Activated T-cell treated with anti-CD3 and anti-CD28 coated beads, Interleukin-2, amount 50 U/mL, for 24 hours (primary cell): ENCODE results near the gene KRTAP10-1.
"Not testable (repeated sequence)": the region's sequence is repeated elsewhere in the genome, so short reads cannot be mapped to it uniquely, and the experiment has no call there.

Experiments
- DNase-seq: peaks from one replicate; pipeline ENCODE4 v3.0.0-alpha.2; 2020
- H3K27ac Mint-ChIP-seq: 2 replicates; pipeline ENCODE4 v1.8.0; 2020; ENCODE audit warnings: mild to moderate bottlenecking, mixed read lengths
- H3K27me3 Mint-ChIP-seq: 2 replicates; pipeline ENCODE4 v1.8.0; 2020; ENCODE audit warnings: mixed read lengths
- H3K36me3 Mint-ChIP-seq: 2 replicates; pipeline ENCODE4 v1.8.0; 2020; ENCODE audit warnings: low read depth, mixed read lengths
- H3K4me1 Mint-ChIP-seq: 2 replicates; pipeline ENCODE4 v1.8.0; 2020; ENCODE audit warnings: low read depth, mixed read lengths
- H3K4me3 Mint-ChIP-seq: 2 replicates; pipeline ENCODE4 v1.8.0; 2020; ENCODE audit warnings: mild to moderate bottlenecking, moderate library complexity, mixed read lengths
- H3K9me3 Mint-ChIP-seq: 2 replicates; pipeline ENCODE4 v1.8.0; 2020; ENCODE audit warnings: mixed read lengths

Gene KRTAP10-1

DNA sequence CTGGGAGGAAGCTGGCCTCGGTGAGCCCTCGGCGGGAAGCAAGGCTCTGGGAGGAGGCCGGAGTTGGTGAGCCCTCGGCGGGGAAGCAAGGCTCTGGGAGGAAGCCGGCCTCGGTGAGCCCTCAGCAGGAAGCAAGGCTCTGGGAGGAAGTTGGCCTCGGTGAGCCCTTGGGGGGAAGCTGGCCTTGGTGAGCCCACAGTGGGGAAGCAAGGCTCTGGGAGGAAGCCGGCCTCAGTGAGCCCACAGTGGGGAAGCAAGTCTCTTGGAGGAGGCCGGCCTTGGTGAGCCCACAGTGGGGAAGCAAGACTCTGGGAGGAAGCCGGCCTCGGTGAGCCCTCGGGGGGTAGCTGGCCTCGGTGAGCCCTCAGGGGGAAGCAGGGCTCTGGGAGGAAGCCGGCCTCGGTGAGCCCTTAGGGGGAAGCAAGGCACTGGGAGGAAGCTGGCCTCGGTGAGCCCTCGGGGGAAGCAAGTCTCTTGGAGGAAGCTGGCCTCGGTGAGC lies 36.0 kb downstream of the KRTAP10-1 start:
- no peaks in the 10 kb centered on the region for H3K27me3 Mint-ChIP-seq
- no peaks in the 10 kb centered on the region for H3K4me1 Mint-ChIP-seq
- no peak overlapping the region for H3K27ac Mint-ChIP-seq
- peak; percentile 43 for DNase-seq
- no peaks in the 10 kb centered on the region for H3K9me3 Mint-ChIP-seq
- H3K36me3 Mint-ChIP-seq: no peaks in the 10 kb centered on the region
- H3K4me3 Mint-ChIP-seq: no peak overlapping the region

DNA sequence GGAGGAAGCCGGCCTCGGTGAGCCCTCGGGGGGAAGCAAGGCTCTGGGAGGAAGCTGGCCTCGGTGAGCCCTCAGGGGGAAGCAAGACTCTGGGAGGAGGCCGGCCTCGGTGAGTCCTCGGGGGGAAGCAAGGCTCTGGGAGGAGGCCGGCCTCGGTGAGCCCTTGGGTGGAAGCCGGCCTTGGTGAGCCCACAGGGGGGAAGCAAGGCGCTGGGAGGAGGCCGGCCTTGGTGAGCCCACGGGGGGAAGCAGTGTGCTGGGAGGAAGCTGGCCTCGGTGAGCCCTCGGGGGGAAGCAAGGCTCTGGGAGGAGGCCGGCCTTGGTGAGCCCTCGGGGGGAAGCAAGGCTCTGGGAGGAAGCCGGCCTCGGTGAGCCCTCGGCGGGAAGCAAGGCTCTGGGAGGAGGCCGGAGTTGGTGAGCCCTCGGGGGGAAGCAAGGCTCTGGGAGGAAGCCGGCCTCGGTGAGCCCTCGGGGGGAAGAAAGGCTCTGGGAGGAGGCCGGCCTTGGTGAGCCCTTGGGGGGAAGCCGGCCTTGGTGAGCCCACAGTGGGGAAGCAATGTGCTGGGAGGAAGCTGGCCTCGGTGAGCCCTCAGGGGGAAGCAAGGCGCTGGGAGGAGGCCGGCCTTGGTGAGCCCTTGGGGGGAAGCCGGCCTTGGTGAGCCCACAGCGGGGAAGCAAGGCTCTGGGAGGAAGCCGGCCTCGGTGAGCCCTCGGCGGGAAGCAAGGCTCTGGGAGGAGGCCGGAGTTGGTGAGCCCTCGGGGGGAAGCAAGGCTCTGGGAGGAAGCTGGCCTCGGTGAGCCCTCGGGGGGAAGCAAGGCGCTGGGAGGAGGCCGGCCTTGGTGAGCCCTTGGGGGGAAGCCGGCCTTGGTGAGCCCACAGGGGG lies 36.7 kb downstream of the KRTAP10-1 start:
- not testable (repeated sequence) for H3K27me3 Mint-ChIP-seq, H3K4me3 Mint-ChIP-seq, H3K27ac Mint-ChIP-seq, DNase-seq, H3K36me3 Mint-ChIP-seq, H3K9me3 Mint-ChIP-seq, H3K4me1 Mint-ChIP-seq

DNA sequence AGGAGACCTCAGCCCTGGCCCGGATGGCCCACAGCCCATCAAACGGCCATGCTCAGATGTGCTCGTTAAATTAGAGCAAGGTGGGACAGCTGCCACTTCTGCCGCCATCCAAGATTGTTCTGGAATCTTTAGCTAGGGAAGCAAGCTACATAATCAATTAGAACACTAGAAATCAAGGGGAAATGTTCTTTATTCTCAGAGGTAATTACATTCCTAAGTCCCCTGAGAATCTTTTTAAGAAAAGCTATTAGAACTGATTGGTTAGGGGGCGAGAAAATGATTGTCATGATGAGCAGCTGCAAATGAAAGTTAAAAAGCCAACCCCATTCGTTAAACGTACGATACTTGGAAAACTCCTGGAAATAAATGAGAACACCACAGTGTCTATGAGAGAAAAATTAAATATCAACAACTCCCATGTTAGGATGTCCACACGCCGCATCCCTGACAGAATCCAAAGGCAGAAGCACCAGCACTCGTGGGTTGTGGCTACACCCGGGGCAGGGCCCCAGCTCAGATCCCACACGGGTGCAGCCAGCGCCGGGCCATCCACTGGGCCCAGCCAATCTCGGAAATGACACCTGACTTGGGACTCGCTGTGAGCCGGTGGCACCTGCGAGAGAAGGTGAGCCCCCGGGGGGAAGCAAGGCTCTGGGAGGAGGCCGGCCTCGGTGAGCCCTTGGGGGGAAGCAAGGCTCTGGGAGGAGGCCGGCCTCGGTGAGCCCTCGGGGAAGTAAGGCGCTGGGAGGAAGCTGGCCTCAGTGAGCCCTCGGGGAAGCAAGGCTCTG lies 37.6 kb downstream of the KRTAP10-1 start:
- H3K27ac Mint-ChIP-seq: no peak overlapping the region
- no peak for DNase-seq
- no peaks in the 10 kb centered on the region for H3K9me3 Mint-ChIP-seq
- no peaks in the 10 kb centered on the region for H3K4me1 Mint-ChIP-seq
- no peaks in the 10 kb centered on the region for H3K36me3 Mint-ChIP-seq
- no peaks in the 10 kb centered on the region for H3K27me3 Mint-ChIP-seq
- H3K4me3 Mint-ChIP-seq: no peak overlapping the region

DNA sequence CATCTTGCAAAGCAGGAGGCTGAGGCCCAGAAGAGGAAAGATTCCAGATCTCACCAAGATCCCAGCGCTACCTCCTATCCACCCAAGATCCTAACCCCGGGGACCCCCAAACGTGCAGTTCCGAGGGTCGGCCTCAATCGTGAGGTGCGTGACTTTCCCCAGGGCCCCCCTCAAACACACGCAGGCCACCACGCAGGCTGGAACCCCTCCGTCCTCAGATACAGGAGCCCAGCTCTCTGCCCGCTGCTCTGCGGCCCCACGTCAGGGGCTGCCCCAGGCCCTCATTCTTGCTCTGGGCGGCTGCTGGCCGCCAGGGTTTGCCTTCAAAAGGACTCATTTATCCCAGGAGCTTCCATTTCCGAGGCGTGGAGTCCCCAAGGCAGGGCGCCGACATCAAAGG lies 39.9 kb downstream of the KRTAP10-1 start:
- Mint-ChIP-seq H3K4me3 (no peak overlapping the region), H3K27ac (no peak overlapping the region), H3K9me3 (no peaks in the 10 kb centered on the region), H3K27me3 (peaks cover 13% of the 10 kb centered on the region), H3K4me1 (no peaks in the 10 kb centered on the region), H3K36me3 (no peaks in the 10 kb centered on the region)
- no peak for DNase-seq

DNA sequence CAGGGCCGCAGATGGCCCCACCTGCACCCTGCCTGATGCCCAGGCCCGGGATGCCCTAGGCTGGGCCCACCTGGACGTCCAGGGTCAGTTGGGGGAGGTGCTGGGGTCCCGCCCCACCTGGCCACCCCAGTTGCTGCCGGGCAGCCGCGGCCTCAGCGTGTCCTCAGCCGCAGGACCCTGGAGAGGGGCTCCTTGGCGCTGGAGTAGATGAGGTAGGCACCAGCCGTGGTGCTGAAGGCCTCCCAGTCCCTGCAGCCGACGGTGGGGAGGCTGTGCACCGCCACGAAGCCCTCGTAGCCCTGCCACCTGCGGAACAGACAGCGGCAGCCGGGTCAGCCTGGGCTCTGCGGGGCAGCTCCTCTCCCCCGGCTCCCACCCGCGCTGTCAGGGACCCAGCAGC lies 40.4 kb downstream of the KRTAP10-1 start:
- no peak overlapping the region for H3K27ac Mint-ChIP-seq
- H3K4me1 Mint-ChIP-seq: no peaks in the 10 kb centered on the region
- no peak overlapping the region for H3K4me3 Mint-ChIP-seq
- no peaks in the 10 kb centered on the region for H3K9me3 Mint-ChIP-seq
- no peaks in the 10 kb centered on the region for H3K36me3 Mint-ChIP-seq
- peaks cover 13% of the 10 kb centered on the region for H3K27me3 Mint-ChIP-seq
- DNase-seq: no peak

DNA sequence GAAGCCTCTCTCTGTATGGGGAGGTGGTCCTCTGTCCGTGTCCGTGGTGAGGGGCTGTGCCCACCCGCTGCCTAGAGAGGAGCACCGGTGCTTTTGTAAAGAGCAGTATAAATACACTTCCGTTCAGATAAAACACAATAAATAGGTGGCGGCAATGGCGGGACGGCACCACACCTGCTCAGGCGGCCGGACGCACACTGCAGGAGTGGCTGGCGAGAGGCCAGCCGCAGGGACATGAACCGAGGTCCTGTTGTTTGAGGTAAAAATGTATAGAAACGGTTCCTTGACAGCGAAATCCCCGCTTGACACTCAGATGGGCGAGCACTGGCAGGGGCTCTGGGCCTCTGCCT lies 40.8 kb downstream of the KRTAP10-1 start:
- H3K9me3 Mint-ChIP-seq: no peaks in the 10 kb centered on the region
- H3K27ac Mint-ChIP-seq: no peak overlapping the region
- H3K36me3 Mint-ChIP-seq: no peaks in the 10 kb centered on the region
- DNase-seq: no peak
- no peak overlapping the region for H3K4me3 Mint-ChIP-seq
- peaks cover 13% of the 10 kb centered on the region for H3K27me3 Mint-ChIP-seq
- no peaks in the 10 kb centered on the region for H3K4me1 Mint-ChIP-seq

DNA sequence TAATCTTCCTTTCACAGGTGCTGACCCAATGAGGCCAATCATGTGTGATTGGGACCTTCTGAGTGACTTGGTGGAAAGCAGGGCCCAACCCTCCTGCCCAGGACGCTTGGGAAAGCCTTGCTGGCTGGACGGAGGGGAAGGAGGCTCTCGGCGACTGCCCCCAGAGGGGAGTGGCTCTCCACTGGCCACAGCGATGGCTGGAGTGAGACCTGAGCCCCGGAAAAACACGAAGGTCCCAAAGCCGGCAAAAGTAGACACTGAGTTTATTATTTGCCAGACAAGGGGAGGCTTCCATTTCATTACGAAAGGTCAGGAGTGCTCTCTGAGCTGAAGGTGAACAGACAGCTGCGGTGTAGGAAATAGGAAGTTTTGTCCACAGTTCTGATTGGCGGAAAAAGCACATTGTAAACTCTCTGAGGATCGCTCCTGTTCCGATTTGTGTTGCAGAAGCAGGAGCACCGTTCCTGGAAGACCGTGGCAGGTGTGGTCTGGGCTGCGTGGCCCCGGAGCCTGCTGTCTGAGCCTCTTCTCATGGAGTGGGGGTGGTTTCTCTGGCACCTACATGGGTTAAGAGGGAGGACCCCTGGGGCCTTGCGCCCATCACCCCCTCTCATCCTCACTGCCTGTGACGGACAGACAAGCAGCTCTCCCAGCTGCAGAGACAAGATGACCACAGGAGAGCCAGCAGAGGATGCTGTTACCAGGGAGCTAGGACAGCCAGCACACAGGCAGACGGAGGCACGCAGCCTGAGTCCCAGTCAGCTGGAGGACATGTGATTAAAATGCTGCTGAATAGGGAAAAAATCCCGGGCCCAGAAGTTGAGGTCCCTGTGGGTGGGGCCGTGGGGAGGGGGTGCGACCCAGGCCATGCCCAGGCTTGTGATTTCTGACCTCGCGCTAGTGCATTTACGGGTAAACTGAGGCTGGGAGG lies 41.5 kb downstream of the KRTAP10-1 start:
- no peak for DNase-seq
- Mint-ChIP-seq H3K27me3 (peaks cover 13% of the 10 kb centered on the region), H3K9me3 (no peaks in the 10 kb centered on the region), H3K27ac (no peak overlapping the region), H3K4me3 (no peak overlapping the region), H3K4me1 (no peaks in the 10 kb centered on the region), H3K36me3 (no peaks in the 10 kb centered on the region)

DNA sequence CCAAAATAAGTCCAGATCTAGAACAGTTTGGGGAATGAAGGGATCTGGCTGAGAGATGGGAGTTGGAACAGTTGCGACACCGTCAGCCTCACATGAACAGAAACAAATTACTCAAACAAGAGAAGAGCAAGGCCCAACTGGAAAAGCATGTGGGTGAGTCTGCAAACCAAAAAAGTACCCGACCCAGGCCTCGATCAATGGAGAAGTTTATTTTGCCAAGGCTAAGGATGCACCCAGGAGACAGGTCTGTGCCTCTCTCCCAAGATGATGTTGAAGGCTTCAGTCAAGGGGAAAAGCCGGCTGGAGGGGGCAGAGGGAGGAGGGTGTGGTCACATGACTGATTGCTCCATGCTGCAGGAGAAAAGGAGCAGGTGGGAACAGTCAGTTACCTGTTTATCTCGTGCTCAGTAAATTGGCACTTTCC lies 42.3 kb downstream of the KRTAP10-1 start:
- H3K9me3 Mint-ChIP-seq: peaks cover 7% of the 10 kb centered on the region
- DNase-seq: no peak
- no peak overlapping the region for H3K27ac Mint-ChIP-seq
- H3K36me3 Mint-ChIP-seq: no peaks in the 10 kb centered on the region
- no peaks in the 10 kb centered on the region for H3K4me1 Mint-ChIP-seq
- H3K4me3 Mint-ChIP-seq: no peak overlapping the region
- peaks cover 19% of the 10 kb centered on the region for H3K27me3 Mint-ChIP-seq

DNA sequence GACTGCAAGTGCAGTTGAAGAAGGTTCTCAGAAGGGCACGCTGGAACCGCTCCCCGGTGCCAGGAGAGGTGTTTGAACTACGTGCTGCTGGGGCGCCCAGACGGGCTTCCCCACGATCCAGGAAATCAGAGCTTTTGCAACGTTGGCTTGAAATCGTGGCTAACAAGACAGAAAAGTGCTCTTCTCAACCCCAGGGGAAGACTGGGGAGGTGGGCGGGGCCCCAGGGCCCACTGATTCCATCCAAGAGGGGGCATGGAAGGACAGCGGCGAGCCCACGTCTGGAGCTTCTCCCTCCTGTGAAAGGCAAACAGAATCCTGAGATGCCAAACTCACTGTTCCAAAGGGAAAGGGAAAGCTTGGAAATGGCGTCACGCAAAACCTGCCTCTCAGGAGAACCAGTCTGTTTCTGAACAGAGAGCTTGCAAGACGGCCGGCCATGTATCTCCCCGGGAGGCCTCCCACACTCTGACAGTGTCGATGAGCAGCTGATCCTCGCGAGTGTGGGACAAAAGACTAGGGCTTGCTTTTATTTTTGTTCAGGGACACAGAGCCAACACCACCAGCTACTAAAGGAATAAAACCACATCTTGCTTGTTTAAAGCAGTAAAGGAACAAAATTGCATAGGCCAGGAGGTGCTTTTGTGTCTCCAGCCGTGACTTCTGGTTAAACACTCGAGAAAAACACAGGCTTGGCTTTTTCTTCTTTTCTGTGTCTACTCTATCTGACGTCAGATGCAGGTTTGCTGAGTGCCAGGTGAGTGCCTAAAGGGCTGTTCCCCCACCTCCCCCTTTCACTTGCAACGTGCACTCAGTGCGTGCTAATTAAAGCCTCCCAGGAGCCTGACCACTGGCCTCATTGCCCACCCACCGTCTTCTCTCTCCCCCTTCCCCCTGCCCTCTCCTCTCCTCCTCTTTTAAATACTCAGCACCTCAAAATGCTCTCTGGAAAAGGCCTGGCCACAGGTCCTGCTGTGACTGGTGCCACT lies 43.1 kb downstream of the KRTAP10-1 start:
- DNase-seq: no peak
- no peak overlapping the region for H3K27ac Mint-ChIP-seq
- no peaks in the 10 kb centered on the region for H3K36me3 Mint-ChIP-seq
- H3K27me3 Mint-ChIP-seq: peaks cover 20% of the 10 kb centered on the region
- H3K4me3 Mint-ChIP-seq: no peak overlapping the region
- H3K9me3 Mint-ChIP-seq: peaks cover 12% of the 10 kb centered on the region
- no peaks in the 10 kb centered on the region for H3K4me1 Mint-ChIP-seq

DNA sequence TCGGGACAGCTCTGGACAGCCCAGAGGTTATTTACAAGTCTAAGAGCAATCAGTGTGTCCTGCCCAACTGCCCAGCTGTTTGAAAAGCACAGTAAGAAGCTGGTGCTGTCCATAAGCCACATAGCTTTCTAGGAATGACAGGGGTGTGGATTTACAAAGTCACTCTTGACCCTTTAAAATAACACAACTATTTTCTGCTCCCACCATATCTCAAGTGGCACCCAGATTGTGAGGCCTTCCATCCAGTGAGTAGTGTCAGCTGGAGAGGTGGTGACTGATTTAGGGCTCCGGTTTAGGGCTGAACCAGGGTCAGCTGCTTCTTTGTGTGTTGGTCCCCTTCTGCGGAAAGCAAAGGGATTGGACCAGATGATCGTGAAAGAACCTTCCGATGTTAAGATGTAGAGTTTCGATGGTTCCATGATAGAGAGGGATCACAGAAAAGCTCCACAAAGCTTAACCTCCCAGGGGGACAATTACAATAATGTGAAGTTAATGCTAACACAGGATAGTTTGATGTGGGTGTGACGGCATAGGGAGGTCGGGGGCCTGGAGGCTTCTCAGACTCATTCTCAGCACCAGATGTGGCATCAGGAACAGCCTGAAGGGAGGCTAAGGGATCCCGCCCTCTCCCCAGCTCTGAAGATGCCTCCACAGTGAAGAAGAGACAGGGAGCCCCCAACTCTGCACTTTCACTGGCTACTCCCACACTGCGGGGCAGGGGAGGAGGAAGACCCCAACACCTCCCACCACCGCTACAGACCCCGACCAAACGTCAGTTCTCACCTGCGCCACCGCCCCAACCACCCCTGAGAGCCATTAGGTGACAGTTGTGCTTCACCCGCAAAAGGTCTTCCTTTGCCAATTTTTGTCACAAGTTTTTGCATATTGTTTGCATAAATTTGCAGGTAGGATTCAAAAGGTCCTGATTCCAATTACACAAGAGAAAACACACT lies 44.1 kb downstream of the KRTAP10-1 start:
- H3K9me3 Mint-ChIP-seq: peaks cover 12% of the 10 kb centered on the region
- H3K4me3 Mint-ChIP-seq: no peak overlapping the region
- DNase-seq: no peak
- no peaks in the 10 kb centered on the region for H3K4me1 Mint-ChIP-seq
- no peaks in the 10 kb centered on the region for H3K36me3 Mint-ChIP-seq
- no peak overlapping the region for H3K27ac Mint-ChIP-seq
- H3K27me3 Mint-ChIP-seq: peaks cover 20% of the 10 kb centered on the region

DNA sequence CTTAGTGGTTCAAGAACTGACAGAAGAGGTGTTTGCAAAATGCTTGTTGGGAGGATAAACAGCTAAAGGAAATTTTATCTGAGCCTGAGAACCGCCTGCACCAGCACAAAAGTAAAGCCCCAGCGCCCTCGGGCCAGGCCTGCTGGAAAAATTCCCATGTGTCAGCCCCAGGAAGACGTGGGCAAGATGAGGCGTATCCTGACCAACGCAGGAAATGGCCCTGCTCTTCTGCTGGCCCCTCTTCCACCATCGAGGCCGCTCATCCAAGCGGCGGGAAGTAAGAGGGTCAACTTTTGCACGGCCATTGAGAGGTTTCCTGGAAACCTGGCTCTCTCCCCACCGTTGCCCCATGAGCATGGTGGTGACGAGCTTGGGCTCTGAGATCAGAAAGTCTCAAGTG lies 45.0 kb downstream of the KRTAP10-1 start:
- H3K9me3 Mint-ChIP-seq: peaks cover 12% of the 10 kb centered on the region
- H3K27me3 Mint-ChIP-seq: peaks cover 20% of the 10 kb centered on the region
- no peak for DNase-seq
- no peaks in the 10 kb centered on the region for H3K36me3 Mint-ChIP-seq
- no peak overlapping the region for H3K27ac Mint-ChIP-seq
- H3K4me3 Mint-ChIP-seq: no peak overlapping the region
- no peaks in the 10 kb centered on the region for H3K4me1 Mint-ChIP-seq

DNA sequence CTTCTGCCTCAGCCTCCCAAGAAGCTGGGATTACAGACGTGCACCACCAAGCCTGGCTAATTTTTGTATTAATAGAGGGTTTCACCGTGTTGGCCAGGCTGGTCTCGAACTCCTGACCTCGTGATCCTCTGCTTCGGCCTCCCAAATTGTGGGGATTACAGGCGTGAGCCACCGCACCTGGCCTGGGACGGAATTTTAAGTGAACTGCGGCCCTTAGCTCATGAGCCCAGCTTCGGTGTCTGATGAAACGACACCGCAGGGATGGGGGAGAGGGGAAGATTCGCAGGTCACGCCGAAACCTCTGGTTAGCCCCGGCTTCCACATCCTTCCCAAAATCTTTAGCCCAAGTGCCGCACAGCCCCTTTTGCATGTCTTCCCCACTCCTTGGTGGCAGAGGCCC lies 45.6 kb downstream of the KRTAP10-1 start:
- no peaks in the 10 kb centered on the region for H3K36me3 Mint-ChIP-seq
- no peak overlapping the region for H3K4me3 Mint-ChIP-seq
- peaks cover 20% of the 10 kb centered on the region for H3K27me3 Mint-ChIP-seq
- H3K27ac Mint-ChIP-seq: no peak overlapping the region
- peaks cover 12% of the 10 kb centered on the region for H3K9me3 Mint-ChIP-seq
- H3K4me1 Mint-ChIP-seq: no peaks in the 10 kb centered on the region
- no peak for DNase-seq
